Measurements from ENCODE around the gene PDGFA.

Gene PDGFA

DNA sequence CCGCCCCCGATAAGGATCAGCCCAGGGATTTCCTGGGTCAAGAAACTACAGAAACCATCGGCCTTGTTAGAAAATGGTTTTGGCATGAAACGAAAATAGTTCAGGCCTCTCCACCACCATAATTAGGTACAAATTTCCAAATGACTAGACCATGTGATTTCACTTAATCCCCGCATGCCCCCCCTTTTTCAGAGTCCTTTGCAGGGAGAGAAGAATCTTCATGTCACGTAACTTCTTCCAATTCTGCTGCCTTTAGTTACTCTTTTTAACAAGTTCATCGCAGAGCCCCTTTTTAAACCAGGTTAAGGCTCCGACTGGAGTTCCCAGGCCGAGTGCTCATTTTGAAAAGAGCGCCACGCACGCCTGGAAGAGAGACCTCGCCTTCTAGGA lies 3.4 kb downstream of the PDGFA start:
- TF ChIP-seq POLR2AphosphoS5 (IDR thresholded peaks at IDR 0.05; ENCODE audit: low read depth, low read length) = no peak
- TF ChIP-seq, protein P1, sequence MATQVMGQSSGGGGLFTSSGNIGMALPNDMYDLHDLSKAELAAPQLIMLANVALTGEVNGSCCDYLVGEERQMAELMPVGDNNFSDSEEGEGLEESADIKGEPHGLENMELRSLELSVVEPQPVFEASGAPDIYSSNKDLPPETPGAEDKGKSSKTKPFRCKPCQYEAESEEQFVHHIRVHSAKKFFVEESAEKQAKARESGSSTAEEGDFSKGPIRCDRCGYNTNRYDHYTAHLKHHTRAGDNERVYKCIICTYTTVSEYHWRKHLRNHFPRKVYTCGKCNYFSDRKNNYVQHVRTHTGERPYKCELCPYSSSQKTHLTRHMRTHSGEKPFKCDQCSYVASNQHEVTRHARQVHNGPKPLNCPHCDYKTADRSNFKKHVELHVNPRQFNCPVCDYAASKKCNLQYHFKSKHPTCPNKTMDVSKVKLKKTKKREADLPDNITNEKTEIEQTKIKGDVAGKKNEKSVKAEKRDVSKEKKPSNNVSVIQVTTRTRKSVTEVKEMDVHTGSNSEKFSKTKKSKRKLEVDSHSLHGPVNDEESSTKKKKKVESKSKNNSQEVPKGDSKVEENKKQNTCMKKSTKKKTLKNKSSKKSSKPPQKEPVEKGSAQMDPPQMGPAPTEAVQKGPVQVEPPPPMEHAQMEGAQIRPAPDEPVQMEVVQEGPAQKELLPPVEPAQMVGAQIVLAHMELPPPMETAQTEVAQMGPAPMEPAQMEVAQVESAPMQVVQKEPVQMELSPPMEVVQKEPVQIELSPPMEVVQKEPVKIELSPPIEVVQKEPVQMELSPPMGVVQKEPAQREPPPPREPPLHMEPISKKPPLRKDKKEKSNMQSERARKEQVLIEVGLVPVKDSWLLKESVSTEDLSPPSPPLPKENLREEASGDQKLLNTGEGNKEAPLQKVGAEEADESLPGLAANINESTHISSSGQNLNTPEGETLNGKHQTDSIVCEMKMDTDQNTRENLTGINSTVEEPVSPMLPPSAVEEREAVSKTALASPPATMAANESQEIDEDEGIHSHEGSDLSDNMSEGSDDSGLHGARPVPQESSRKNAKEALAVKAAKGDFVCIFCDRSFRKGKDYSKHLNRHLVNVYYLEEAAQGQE (IDR thresholded peaks at IDR 0.05; ENCODE audit: insufficient read depth in 1 of 2, low read depth in 2 of 2, low read length in 2 of 2) = no peak
- TF ChIP-seq TAF1 (IDR thresholded peaks at IDR 0.05; ENCODE audit: borderline replicate concordance, insufficient read depth, low read length) = no peak
- TF ChIP-seq SIN3A (IDR thresholded peaks at IDR 0.05; ENCODE audit: borderline replicate concordance, insufficient read depth, low read length) = no peak
- no peak for TF ChIP-seq FOXP2 (optimal IDR thresholded peaks at IDR 0.05; ENCODE audit: borderline replicate concordance, extremely low read depth, extremely low read length, insufficient read depth)

DNA sequence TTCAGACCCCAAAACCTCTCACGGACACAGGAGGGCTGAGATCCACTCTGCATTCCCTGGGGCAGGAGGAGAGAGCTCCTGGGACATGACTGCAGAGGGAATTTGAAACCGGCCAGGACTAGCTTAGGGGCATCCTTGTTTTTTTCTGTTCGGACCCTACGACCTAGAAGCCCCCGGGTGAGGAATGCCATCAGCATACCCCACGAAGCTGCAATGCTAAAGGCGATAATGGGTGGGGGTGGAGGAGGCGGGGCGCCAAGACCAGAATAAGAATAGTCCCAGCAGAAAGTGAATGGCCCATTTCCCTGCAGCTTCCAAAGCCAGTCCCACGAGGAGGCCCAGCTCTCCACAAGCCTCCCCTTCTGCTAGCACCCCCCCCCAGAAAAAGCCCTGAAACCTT lies 4.0 kb downstream of the PDGFA start:
- TF ChIP-seq POLR2AphosphoS5 (IDR thresholded peaks at IDR 0.05; ENCODE audit: low read depth, low read length) (no peak), FOXP2 (optimal IDR thresholded peaks at IDR 0.05; ENCODE audit: borderline replicate concordance, extremely low read depth, extremely low read length, insufficient read depth) (no peak), TAF1 (IDR thresholded peaks at IDR 0.05; ENCODE audit: borderline replicate concordance, insufficient read depth, low read length) (no peak), SIN3A (IDR thresholded peaks at IDR 0.05; ENCODE audit: borderline replicate concordance, insufficient read depth, low read length) (no peak)
- TF ChIP-seq, protein P1 (IDR thresholded peaks at IDR 0.05; ENCODE audit: insufficient read depth in 1 of 2, low read depth in 2 of 2, low read length in 2 of 2) = no peak

DNA sequence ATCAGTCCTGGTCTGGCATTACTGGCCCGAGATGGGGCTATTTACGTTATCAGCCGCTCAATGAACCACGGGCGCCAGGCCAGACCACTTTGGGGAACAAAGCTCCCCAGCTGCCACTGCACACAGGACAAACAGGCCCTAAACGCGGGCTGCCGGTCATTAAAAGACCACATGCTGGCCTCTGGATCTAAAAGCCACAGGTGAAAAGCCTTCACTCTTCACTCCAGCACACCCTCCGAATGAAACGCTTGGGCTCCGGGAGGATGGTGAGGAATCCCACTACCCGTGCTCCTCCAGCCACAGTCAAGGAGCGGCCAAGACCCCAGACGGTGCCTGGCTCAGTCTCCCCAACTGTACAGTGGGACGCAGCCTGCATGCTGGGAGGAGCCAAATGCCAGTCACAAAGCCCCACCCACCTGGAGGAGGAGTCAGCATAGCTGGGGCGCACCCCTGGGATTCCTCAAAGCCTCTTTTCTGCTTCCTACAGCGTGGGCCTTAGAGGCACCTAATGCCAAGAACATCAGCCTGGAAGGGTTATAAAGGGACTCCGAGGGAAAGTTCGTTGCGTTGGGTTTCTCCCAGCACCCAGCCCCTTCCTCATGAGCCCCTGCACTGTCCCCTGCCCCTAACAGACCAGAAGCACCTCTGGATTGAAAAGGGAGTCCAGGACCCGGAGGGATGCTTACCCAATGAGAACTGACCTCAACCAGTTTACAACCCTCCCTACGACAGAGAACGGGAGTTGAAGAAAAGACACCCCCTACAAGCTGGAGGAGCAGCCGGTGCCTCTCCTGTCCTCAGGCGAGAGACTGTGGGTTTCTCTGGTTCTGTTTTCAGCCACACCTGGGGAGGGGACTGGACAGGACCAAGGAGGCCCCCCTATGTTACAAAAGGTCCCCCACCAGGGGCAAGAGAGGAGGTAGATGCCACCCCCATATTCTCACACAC lies 4.7 kb downstream of the PDGFA start:
- no peak for TF ChIP-seq POLR2AphosphoS5 (IDR thresholded peaks at IDR 0.05; ENCODE audit: low read depth, low read length)
- TF ChIP-seq FOXP2 (optimal IDR thresholded peaks at IDR 0.05; ENCODE audit: borderline replicate concordance, extremely low read depth, extremely low read length, insufficient read depth) = no peak
- TF ChIP-seq SIN3A (IDR thresholded peaks at IDR 0.05; ENCODE audit: borderline replicate concordance, insufficient read depth, low read length) = no peak
- TF ChIP-seq, protein P1 (IDR thresholded peaks at IDR 0.05; ENCODE audit: insufficient read depth in 1 of 2, low read depth in 2 of 2, low read length in 2 of 2) = no peak
- TF ChIP-seq TAF1 (IDR thresholded peaks at IDR 0.05; ENCODE audit: borderline replicate concordance, insufficient read depth, low read length) = no peak

DNA sequence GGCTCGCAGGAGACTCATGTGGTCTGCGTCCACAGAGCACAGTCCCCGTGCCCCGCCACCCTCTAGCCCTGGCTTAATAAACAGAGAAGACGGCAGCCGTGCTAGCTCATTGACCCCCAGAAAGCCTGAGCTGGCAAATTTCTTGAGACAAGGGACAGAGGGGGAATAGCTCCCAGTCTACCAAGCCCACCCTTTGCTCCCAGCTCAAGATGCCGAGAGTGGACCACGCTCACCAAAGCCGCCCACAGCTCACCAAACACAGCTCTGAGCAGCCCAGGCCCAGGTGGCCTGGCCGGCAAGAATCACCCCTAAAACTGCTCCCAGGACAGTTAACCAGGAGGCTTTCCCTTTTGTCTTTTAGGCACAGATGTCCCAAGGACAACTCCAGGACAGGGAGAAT lies 5.4 kb downstream of the PDGFA start:
- TF ChIP-seq TAF1 (IDR thresholded peaks at IDR 0.05; ENCODE audit: borderline replicate concordance, insufficient read depth, low read length) (no peak), FOXP2 (optimal IDR thresholded peaks at IDR 0.05; ENCODE audit: borderline replicate concordance, extremely low read depth, extremely low read length, insufficient read depth) (no peak), POLR2AphosphoS5 (IDR thresholded peaks at IDR 0.05; ENCODE audit: low read depth, low read length) (no peak), SIN3A (IDR thresholded peaks at IDR 0.05; ENCODE audit: borderline replicate concordance, insufficient read depth, low read length) (no peak)

DNA sequence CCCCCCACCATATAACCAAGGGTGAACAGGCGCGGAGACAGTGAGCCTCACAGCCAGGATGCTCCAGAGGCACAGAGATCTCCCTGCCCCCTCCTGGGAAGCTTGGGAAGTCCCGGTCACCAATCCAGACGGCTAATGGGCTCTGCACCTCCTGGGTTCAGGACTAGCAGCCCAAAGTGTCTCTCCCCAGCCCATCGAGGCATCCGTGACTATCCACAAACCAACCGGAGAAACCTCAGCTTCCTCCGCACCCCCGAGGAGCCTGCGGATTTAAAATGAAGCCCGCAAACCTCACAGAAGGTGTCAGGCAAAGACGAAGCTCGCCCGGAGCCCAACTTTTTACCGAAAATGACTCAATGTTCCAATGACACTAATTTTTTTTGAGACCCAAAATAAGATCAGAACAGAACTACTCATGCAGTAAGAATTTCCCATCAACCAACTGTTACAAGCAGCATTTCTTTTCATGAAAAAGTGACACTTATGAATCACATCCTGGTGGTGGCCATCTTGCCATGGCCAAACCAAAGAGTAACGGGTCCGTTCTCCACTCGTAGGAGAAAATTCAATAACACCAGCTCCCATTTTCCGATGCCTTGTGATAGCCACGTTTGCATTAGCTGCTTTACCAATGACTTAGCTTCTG lies 6.0 kb downstream of the PDGFA start:
- TF ChIP-seq SIN3A (IDR thresholded peaks at IDR 0.05; ENCODE audit: borderline replicate concordance, insufficient read depth, low read length) (no peak), TAF1 (IDR thresholded peaks at IDR 0.05; ENCODE audit: borderline replicate concordance, insufficient read depth, low read length) (no peak), POLR2AphosphoS5 (IDR thresholded peaks at IDR 0.05; ENCODE audit: low read depth, low read length) (no peak), FOXP2 (optimal IDR thresholded peaks at IDR 0.05; ENCODE audit: borderline replicate concordance, extremely low read depth, extremely low read length, insufficient read depth) (no peak)
- TF ChIP-seq, protein P1 (IDR thresholded peaks at IDR 0.05; ENCODE audit: insufficient read depth in 1 of 2, low read depth in 2 of 2, low read length in 2 of 2) = no peak
